ENCODE results near the gene OR2W3. TPM values are rescaled to one million over a fixed set of nuclear protein-coding genes. Genes with fewer than 3 reads are reported as not detected.

OR2W3 gene
- total and polyA plus RNA-seq, 2 of the 8 experiments (the other 6 are each of a cell fraction or from before 2014, with no cell fraction given) = 0.12 to 1.1 TPM

- no peak for TF ChIP-seq KDM1A (IDR thresholded peaks at IDR 0.05; ENCODE audit: borderline replicate concordance, low read length)
- TF ChIP-seq SP4 (IDR thresholded peaks at IDR 0.05; ENCODE audit: low read length) = no peak
- TF ChIP-seq EZH2 (IDR thresholded peaks at IDR 0.05; ENCODE audit: low read depth, low read length, severe bottlenecking) = no peak
- TF ChIP-seq BCL11A (IDR thresholded peaks at IDR 0.05; ENCODE audit: low read depth in 2 of 2, low read length in 2 of 2) = no peak
- no peak for TF ChIP-seq SUZ12 (IDR thresholded peaks at IDR 0.05; ENCODE audit: low read length)
Measured at GRCh38 chr1:247848346-247848745, 47.0 kb upstream of the OR2W3 start (continued).

Data from H1 (cell line).